RWPE2 (cell line): ENCODE measurements around the gene MTA3.

Experiments used
- ATAC-seq: fragments of 200-7000 bp; cut with Tn5 transposase; 3 replicates; pipeline ENCODE4 v1.9.1; 2021; ENCODE audit warnings: low read depth
- DNase-seq: peaks from one replicate; pipeline ENCODE4 v3.0.0-alpha.2; 2020; ENCODE audit warnings: low spot score
- H3K27ac ChIP-seq: fragments of 450-650 bp; 2 replicates; pipeline ENCODE4 v1.5.1; 2017; ENCODE audit warnings: mild to moderate bottlenecking; ENCODE audit not compliant: poor library complexity, severe bottlenecking
- H3K27me3 ChIP-seq: fragments of 250-450 bp; sonication (Bioruptor Pico); 2 replicates; pipeline ENCODE4 v1.5.1; 2021; ENCODE audit warnings: mild to moderate bottlenecking, moderate library complexity; ENCODE audit not compliant: insufficient read depth, poor library complexity, severe bottlenecking
- H3K36me3 ChIP-seq: fragments of 250-450 bp; sonication (Bioruptor Pico); 2 replicates; pipeline ENCODE4 v1.5.1; 2020; ENCODE audit warnings: low read depth, mild to moderate bottlenecking, moderate library complexity
- H3K4me1 ChIP-seq: fragments of 250-450 bp; sonication (Bioruptor Pico); 2 replicates; pipeline ENCODE4 v1.5.1; 2021; ENCODE audit warnings: mild to moderate bottlenecking, moderate library complexity; ENCODE audit not compliant: insufficient read depth, poor library complexity, severe bottlenecking
- H3K4me3 ChIP-seq: fragments of 250-450 bp; sonication (Bioruptor Pico); 2 replicates; pipeline ENCODE4 v1.5.1; 2021; ENCODE audit warnings: mild to moderate bottlenecking, moderate library complexity; ENCODE audit not compliant: severe bottlenecking
- H3K9me3 ChIP-seq: fragments of 250-450 bp; sonication (Bioruptor Pico); 2 replicates; pipeline ENCODE4 v1.5.1; 2021; ENCODE audit warnings: mild to moderate bottlenecking, moderate library complexity; ENCODE audit not compliant: severe bottlenecking
- CTCF ChIP-seq: fragments of 450-650 bp; IDR thresholded peaks from one replicate; pipeline ENCODE4 v1.5.1; 2017; ENCODE audit warnings: mild to moderate bottlenecking, moderate library complexity; ENCODE audit not compliant: poor library complexity, severe bottlenecking

MTA3 gene

GRCh38 chr2:42736598-42737322, 168.3 kb downstream of the MTA3 start:
- no peaks in the 10 kb centered on the region for H3K36me3 ChIP-seq
- TF ChIP-seq CTCF, result no peak
- ATAC-seq, result no peak
- no peak for DNase-seq
- no peak overlapping the region for H3K27ac ChIP-seq
- H3K9me3 ChIP-seq, result no peaks in the 10 kb centered on the region
- H3K27me3 ChIP-seq, result no peaks in the 10 kb centered on the region
- no peak overlapping the region for H3K4me3 ChIP-seq
- H3K4me1 ChIP-seq, result no peaks in the 10 kb centered on the region

- Histone ChIP-seq H3K4me3 (no peak overlapping the region), H3K27me3 (no peaks in the 10 kb centered on the region), H3K27ac (no peak overlapping the region), H3K9me3 (no peaks in the 10 kb centered on the region), H3K36me3 (no peaks in the 10 kb centered on the region), H3K4me1 (no peaks in the 10 kb centered on the region)
- no peak for TF ChIP-seq CTCF
- DNase-seq (no peak), ATAC-seq (no peak)
Observed at GRCh38 chr2:42741140-42741539, 172.7 kb downstream of the MTA3 start.

GRCh38 chr2:42742740-42743658, 174.6 kb downstream of the MTA3 start:
- no peak for ATAC-seq
- DNase-seq, result no peak
- Histone ChIP-seq H3K27me3 (no peaks in the 10 kb centered on the region), H3K27ac (no peak overlapping the region), H3K4me1 (no peaks in the 10 kb centered on the region), H3K4me3 (no peak overlapping the region), H3K9me3 (no peaks in the 10 kb centered on the region), H3K36me3 (no peaks in the 10 kb centered on the region)
- no peak for TF ChIP-seq CTCF

GRCh38 chr2:42743659-42743990, 175.2 kb downstream of the MTA3 start:
- Histone ChIP-seq H3K4me1 (no peaks in the 10 kb centered on the region), H3K27me3 (no peaks in the 10 kb centered on the region), H3K27ac (no peak overlapping the region), H3K9me3 (no peaks in the 10 kb centered on the region), H3K36me3 (no peaks in the 10 kb centered on the region), H3K4me3 (no peak overlapping the region)
- ATAC-seq, result no peak
- TF ChIP-seq CTCF, result no peak
- no peak for DNase-seq
